HCT116 (cell line): ENCODE data around the gene CD96. TPM values are rescaled to one million over a fixed set of nuclear protein-coding genes. Genes with fewer than 3 reads are reported as not detected.

Source experiments
- ATAC-seq: fragments of 200-7000 bp; cut with Tn5 transposase; 2 replicates; pipeline ENCODE4 v1.9.1; 2020; ENCODE audit warnings: mild to moderate bottlenecking, moderate library complexity
- BruUV-seq: library from RNA; stranded (reverse); fragments of 400-500 nt; replicated peaks from 2 replicates; lab custom pipeline; 2021; lab: Mats Ljungman, UMichigan
- CTCF ChIA-PET: fragments of 300-600 bp; sonication (Branson Sonifier 250); formaldehyde crosslinking; loops from one replicate; lab custom pipeline; 2021; ENCODE audit warnings: antibody characterized with exemption; lab: Charles Lee
- POLR2A ChIA-PET: fragments of 300-600, 350-600 bp; sonication (Branson Sonifier 250); formaldehyde crosslinking; loops from one replicate; lab custom pipeline; 2021; ENCODE audit warnings: antibody characterized with exemption; lab: Charles Lee
- RAD21 ChIA-PET, 2 experiments: fragments of 300-600 bp; sonication (Branson Sonifier 250); formaldehyde crosslinking; loops; one replicate each; lab custom pipeline; 2023; ENCODE audit warnings: low total read pairs in 2 of 2; ENCODE audit not compliant: uncharacterized antibody in 2 of 2, unreplicated experiment in 2 of 2, low non-redundant PET in 1 of 2; lab: Charles Lee
- DNase-seq: peaks from one replicate; pipeline ENCODE4 v3.0.0-alpha.2; 2010; ENCODE audit warnings: low read depth, low spot score
- H2AFZ ChIP-seq: fragments of 200-600 bp; shearing (Covaris generic), sonication (generic); 2 replicates; pipeline ENCODE4 v1.6.1; 2017; ENCODE audit warnings: low read depth, mixed run types, mixed read lengths, antibody characterized with exemption, low read length; ENCODE audit not compliant: poor library complexity, severe bottlenecking
- H3K27ac ChIP-seq: 2 replicates; pipeline ENCODE4 v1.5.1; 2012; ENCODE audit warnings: low read depth, low read length
- H3K27me3 ChIP-seq: fragments of 200-600 bp; sonication (generic); 2 replicates; pipeline ENCODE4 v1.6.1; 2016; ENCODE audit warnings: mixed run types, low read length, mixed read lengths; ENCODE audit not compliant: insufficient read depth
- H3K36me3 ChIP-seq, 2 experiments: fragments of 200-500 bp in 1 of 2; fragments of 200-600 bp in 1 of 2; sonication (Bioruptor generic) in 1 of 2; sonication (generic) in 1 of 2; 2 replicates each; pipeline versions ENCODE4 v1.5.1 to v1.6.1; 2014 to 2016; ENCODE audit warnings: low read length in 2 of 2, inconsistent platforms in 1 of 2, mixed read lengths in 1 of 2, mixed run types in 1 of 2; ENCODE audit not compliant: insufficient read depth in 2 of 2, control insufficient read depth in 1 of 2
- H3K4me1 ChIP-seq, 2 experiments: fragments of 200-600 bp in 1 of 2; sonication (generic) in 1 of 2; 2 replicates each; pipeline versions ENCODE4 v1.5.1 to v1.6.1; 2012 to 2017; ENCODE audit warnings: low read length in 2 of 2, inconsistent platforms in 1 of 2, mild to moderate bottlenecking in 1 of 2, mixed read lengths in 1 of 2, mixed run types in 1 of 2, moderate library complexity in 1 of 2; ENCODE audit not compliant: insufficient read depth in 2 of 2, control insufficient read depth in 1 of 2
- H3K4me2 ChIP-seq: fragments of 200-600 bp; sonication (generic); 2 replicates; pipeline ENCODE4 v1.6.1; 2017; ENCODE audit warnings: mixed run types, low read length, mixed read lengths
- H3K4me3 ChIP-seq, 2 experiments: fragments of 200-600 bp in 1 of 2; sonication (generic) in 1 of 2; replicated peaks in 1 of 2; 2 replicates each; pipeline ENCODE4 v1.5.1; 2011 to 2016; ENCODE audit warnings: low read length in 2 of 2, control low read depth in 1 of 2, low read depth in 1 of 2, mild to moderate bottlenecking in 1 of 2, mixed read lengths in 1 of 2, mixed run types in 1 of 2
- H3K79me2 ChIP-seq: fragments of 200-600 bp; sonication (generic); 2 replicates; pipeline ENCODE4 v1.6.1; 2017; ENCODE audit warnings: mild to moderate bottlenecking, mixed run types, low read length, moderate library complexity, mixed read lengths; ENCODE audit not compliant: insufficient read depth
- H3K9ac ChIP-seq: fragments of 200-600 bp; sonication (generic); 2 replicates; pipeline ENCODE4 v1.6.1; 2016; ENCODE audit warnings: low read length, mixed read lengths
- H3K9me2 ChIP-seq: fragments of 200-600 bp; sonication (generic), shearing (Covaris generic); 2 replicates; pipeline ENCODE4 v1.6.1; 2017; ENCODE audit warnings: mixed run types, mild to moderate bottlenecking, moderate library complexity; ENCODE audit not compliant: insufficient read depth
- H3K9me3 ChIP-seq, 2 experiments: fragments of 200-500 bp in 1 of 2; fragments of 200-600 bp in 1 of 2; sonication (Bioruptor generic) in 1 of 2; sonication (generic) in 1 of 2; 2 replicates each; pipeline ENCODE4 v1.6.1; 2014 to 2017; ENCODE audit warnings: low read length in 2 of 2, mixed read lengths in 2 of 2, inconsistent platforms in 1 of 2, low read depth in 1 of 2, mild to moderate bottlenecking in 1 of 2, mixed run types in 1 of 2, moderate library complexity in 1 of 2; ENCODE audit not compliant: control insufficient read depth in 1 of 2, insufficient read depth in 1 of 2
- H4K20me1 ChIP-seq: fragments of 200-600 bp; sonication (generic), shearing (Covaris generic); 2 replicates; pipeline ENCODE4 v1.6.1; 2017; ENCODE audit warnings: mixed run types, mild to moderate bottlenecking, moderate library complexity; ENCODE audit not compliant: insufficient read depth
- CBX3 ChIP-seq: IDR thresholded peaks from 2 replicates; pipeline ENCODE4 v1.6.1; 2012; ENCODE audit warnings: low read depth
- CEBPB ChIP-seq: IDR thresholded peaks from 2 replicates; pipeline ENCODE4 v1.6.1; 2012; ENCODE audit warnings: low read depth
- EGR1 ChIP-seq: IDR thresholded peaks from 2 replicates; pipeline ENCODE4 v1.6.1; 2012; ENCODE audit warnings: low read depth
- EZH2 ChIP-seq: fragments of 200-600 bp; sonication (generic); IDR thresholded peaks from 2 replicates; pipeline ENCODE4 v1.6.1; 2017; ENCODE audit warnings: antibody characterized with exemption, mixed run types
- FOSL1 ChIP-seq: IDR thresholded peaks from 2 replicates; pipeline ENCODE4 v1.6.1; 2012; ENCODE audit warnings: low read depth
- JUND ChIP-seq: IDR thresholded peaks from 2 replicates; pipeline ENCODE4 v1.6.1; 2012
- POLR2A ChIP-seq: IDR thresholded peaks from 2 replicates; pipeline ENCODE4 v1.7.0; 2011; ENCODE audit warnings: borderline replicate concordance; ENCODE audit not compliant: insufficient read depth, insufficient read length; ENCODE audit errors: extremely low read depth
- POLR2AphosphoS5 ChIP-seq: IDR thresholded peaks from 2 replicates; pipeline ENCODE4 v1.6.1; 2011; ENCODE audit warnings: mild to moderate bottlenecking, low read depth, low read length, moderate library complexity
- RAD21 ChIP-seq: IDR thresholded peaks from 2 replicates; pipeline ENCODE4 v1.6.1; 2012; ENCODE audit warnings: low read depth, mild to moderate bottlenecking
- SIN3A ChIP-seq: IDR thresholded peaks from 2 replicates; pipeline ENCODE4 v1.6.1; 2012; ENCODE audit warnings: low read depth
- SP1 ChIP-seq: IDR thresholded peaks from 2 replicates; pipeline ENCODE4 v1.6.1; 2012; ENCODE audit warnings: low read depth
- SRF ChIP-seq: IDR thresholded peaks from 2 replicates; pipeline ENCODE4 v1.6.1; 2012; ENCODE audit warnings: low read depth
- TCF7L2 ChIP-seq: IDR thresholded peaks from 2 replicates; pipeline ENCODE4 v1.7.0; 2011; ENCODE audit warnings: borderline replicate concordance, inconsistent platforms; ENCODE audit not compliant: insufficient read depth, insufficient read length; ENCODE audit errors: extremely low read depth
- YY1 ChIP-seq: IDR thresholded peaks from 2 replicates; pipeline ENCODE4 v1.6.1; 2011; ENCODE audit warnings: low read length, low read depth, moderate library complexity, mild to moderate bottlenecking; ENCODE audit not compliant: insufficient replicate concordance; ENCODE audit errors: extremely low read depth
- ZFX ChIP-seq: fragments of 450-650 bp; IDR thresholded peaks from 2 replicates; pipeline ENCODE4 v1.6.1; 2017
- ZNF274 ChIP-seq: fragments of 200-500 bp; sonication (Bioruptor generic); IDR thresholded peaks from 2 replicates; pipeline ENCODE4 v1.6.1; 2014; ENCODE audit warnings: mild to moderate bottlenecking, low read depth, low read length, inconsistent platforms
- intact Hi-C: fragments of 100-400 bp; cut with micrococcal nuclease; formaldehyde crosslinking; loops from 2 replicates; pipeline ENCODE4 v1.10.0; 2022
- total RNA-seq: library from RNA; stranded (reverse); gene quantifications from one replicate; pipeline ENCODE4 v1.2.1, GENCODE V29; 2021; ENCODE audit not compliant: unreplicated experiment
- TF ChIP-seq, protein P1 (sequence below): IDR thresholded peaks from 2 replicates; pipeline ENCODE4 v1.6.1; 2012
- TF ChIP-seq, protein P2 (sequence below): IDR thresholded peaks from 2 replicates; pipeline ENCODE4 v1.6.1; 2012; ENCODE audit warnings: low read depth
- TF ChIP-seq, protein P3 (sequence below): IDR thresholded peaks from 2 replicates; pipeline ENCODE4 v1.6.1; 2011; ENCODE audit warnings: mild to moderate bottlenecking, low read length, moderate library complexity; ENCODE audit not compliant: insufficient replicate concordance; ENCODE audit errors: extremely low read depth
- TF ChIP-seq, protein P4 (sequence below): IDR thresholded peaks from 2 replicates; pipeline ENCODE4 v1.6.1; 2012

CD96 gene
- total RNA-seq, 1 experiment from 2014 or later, result 0.42 TPM

DNA sequence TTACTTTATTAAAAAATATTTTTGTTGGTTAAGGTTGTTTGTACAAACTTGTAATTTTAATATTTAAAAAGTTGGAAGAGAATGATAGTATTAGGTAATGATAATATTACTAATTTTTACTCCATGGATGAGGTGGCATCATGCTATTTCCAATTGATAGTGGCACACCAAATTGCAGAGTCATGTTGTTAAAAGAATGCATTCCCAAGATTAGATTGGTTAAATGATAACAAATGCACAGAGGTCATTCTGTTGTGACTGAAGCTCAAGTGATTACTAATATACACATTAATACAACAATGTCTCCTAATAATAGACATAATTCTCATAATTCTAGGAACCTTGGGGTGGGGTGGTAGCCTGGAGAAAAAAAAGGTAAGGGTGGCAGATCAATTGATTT lies 126.3 kb downstream of the CD96 start:
- Histone ChIP-seq H3K36me3 (no peaks in the 10 kb centered on the region), H3K4me3 (no peak overlapping the region), H3K27me3 (no peaks in the 10 kb centered on the region), H3K4me2 (0 out of 2 replicates have a peak overlapping the region, but pooled peaks have one; percentile 0), H3K27ac (no peak overlapping the region), H3K4me1 (peaks cover 10 to 39% of the 10 kb centered on the region in 2 experiments; a peak in 3 of 4 replicates), H3K9me3 (no peaks in the 10 kb centered on the region; a peak in 1 of 4 replicates), H4K20me1 (no peaks in the 10 kb centered on the region), H3K9me2 (no peaks in the 10 kb centered on the region), H3K9ac (no peak overlapping the region), H2AFZ (peak overlapping the region; percentile 78), H3K79me2 (no peaks in the 10 kb centered on the region)
- ChIA-PET RAD21 (interaction anchor here (1.0 to 1.5 kb wide), 2 partner anchors 48 to 91 kb away, joined by 4 to 7 read pairs; no protein-coding TSS in a partner anchor), CTCF (interaction anchor here (1.0 to 4.1 kb wide), 14 partner anchors 12 to 443 kb away, joined by 3 to 53 read pairs (median 6); partner anchors contain the start of gene ABHD10), POLR2A (no interaction called here)
- ATAC-seq, result no peak
- no TSS peak for BruUV-seq
- TF ChIP-seq JUND (no peak), EGR1 (no peak), SP1 (no peak), YY1 (no peak), POLR2A (no peak), ZNF274 (no peak), RAD21 (no peak), ZFX (no peak), EZH2 (no peak), SIN3A (no peak), SRF (no peak), TCF7L2 (no peak), POLR2AphosphoS5 (no peak), CBX3 (no peak), FOSL1 (no peak), CEBPB (no peak)
- TF ChIP-seq, protein P1, sequence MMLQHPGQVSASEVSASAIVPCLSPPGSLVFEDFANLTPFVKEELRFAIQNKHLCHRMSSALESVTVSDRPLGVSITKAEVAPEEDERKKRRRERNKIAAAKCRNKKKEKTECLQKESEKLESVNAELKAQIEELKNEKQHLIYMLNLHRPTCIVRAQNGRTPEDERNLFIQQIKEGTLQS, result no peak
- TF ChIP-seq, protein P2, sequence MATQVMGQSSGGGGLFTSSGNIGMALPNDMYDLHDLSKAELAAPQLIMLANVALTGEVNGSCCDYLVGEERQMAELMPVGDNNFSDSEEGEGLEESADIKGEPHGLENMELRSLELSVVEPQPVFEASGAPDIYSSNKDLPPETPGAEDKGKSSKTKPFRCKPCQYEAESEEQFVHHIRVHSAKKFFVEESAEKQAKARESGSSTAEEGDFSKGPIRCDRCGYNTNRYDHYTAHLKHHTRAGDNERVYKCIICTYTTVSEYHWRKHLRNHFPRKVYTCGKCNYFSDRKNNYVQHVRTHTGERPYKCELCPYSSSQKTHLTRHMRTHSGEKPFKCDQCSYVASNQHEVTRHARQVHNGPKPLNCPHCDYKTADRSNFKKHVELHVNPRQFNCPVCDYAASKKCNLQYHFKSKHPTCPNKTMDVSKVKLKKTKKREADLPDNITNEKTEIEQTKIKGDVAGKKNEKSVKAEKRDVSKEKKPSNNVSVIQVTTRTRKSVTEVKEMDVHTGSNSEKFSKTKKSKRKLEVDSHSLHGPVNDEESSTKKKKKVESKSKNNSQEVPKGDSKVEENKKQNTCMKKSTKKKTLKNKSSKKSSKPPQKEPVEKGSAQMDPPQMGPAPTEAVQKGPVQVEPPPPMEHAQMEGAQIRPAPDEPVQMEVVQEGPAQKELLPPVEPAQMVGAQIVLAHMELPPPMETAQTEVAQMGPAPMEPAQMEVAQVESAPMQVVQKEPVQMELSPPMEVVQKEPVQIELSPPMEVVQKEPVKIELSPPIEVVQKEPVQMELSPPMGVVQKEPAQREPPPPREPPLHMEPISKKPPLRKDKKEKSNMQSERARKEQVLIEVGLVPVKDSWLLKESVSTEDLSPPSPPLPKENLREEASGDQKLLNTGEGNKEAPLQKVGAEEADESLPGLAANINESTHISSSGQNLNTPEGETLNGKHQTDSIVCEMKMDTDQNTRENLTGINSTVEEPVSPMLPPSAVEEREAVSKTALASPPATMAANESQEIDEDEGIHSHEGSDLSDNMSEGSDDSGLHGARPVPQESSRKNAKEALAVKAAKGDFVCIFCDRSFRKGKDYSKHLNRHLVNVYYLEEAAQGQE, result no peak
- TF ChIP-seq, protein P3, sequence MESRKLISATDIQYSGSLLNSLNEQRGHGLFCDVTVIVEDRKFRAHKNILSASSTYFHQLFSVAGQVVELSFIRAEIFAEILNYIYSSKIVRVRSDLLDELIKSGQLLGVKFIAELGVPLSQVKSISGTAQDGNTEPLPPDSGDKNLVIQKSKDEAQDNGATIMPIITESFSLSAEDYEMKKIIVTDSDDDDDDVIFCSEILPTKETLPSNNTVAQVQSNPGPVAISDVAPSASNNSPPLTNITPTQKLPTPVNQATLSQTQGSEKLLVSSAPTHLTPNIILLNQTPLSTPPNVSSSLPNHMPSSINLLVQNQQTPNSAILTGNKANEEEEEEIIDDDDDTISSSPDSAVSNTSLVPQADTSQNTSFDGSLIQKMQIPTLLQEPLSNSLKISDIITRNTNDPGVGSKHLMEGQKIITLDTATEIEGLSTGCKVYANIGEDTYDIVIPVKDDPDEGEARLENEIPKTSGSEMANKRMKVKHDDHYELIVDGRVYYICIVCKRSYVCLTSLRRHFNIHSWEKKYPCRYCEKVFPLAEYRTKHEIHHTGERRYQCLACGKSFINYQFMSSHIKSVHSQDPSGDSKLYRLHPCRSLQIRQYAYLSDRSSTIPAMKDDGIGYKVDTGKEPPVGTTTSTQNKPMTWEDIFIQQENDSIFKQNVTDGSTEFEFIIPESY, result no peak
- TF ChIP-seq, protein P4, sequence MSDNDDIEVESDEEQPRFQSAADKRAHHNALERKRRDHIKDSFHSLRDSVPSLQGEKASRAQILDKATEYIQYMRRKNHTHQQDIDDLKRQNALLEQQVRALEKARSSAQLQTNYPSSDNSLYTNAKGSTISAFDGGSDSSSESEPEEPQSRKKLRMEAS, result no peak
- intact Hi-C loops, result loop anchor here (2.0 kb wide), 2 partner anchors 48 to 190 kb away; partner anchors contain the start of gene PHLDB2
- no peak for DNase-seq
